GM21423 (cell line): ENCODE data around the gene NNAT.

ENCODE experiments used
- ATAC-seq: cut with Tn5 transposase; IDR thresholded peaks from one replicate; pipeline ENCODE4 v1.9.1; 2021; ENCODE audit warnings: mild to moderate bottlenecking, moderate library complexity; ENCODE audit not compliant: unreplicated experiment

NNAT gene

DNA sequence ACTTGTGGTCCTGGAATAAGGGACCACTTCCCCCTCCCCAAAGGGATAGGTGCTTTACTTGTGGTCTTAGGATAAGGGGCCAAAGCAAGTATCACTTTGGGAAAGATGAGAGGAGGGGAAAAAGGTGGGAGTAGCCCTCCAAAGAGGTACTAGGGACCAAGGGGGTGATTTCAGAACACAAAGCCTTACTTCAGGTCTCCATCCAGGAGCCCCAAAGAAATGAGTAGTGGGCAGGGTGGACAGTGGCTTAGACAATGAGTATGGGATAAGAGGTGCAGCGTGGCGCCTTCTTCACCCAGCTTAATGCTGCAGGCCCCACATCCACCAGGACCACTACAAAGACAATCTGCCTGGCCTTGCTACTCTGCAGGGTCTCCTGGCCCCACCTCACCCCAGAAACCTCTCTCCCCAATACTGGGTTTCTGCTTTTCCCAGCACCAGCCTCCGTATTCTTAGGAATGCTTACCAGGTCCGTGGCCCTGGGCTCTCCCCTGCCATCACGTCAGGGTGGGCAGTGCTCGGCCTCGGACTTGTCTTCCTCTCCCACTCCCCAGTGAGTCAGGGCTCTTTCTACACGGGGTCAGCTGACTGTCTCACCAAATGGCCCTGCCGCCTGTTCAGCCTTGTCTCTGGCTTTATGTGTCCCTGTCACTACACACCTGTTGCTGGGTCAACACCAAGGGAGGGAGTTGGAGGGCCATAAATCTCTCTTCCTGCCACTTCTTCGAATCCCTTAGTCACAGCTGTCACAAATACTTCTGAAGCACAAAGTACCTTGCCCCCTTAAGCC is 3.1 kb downstream of the NNAT start:
- no peak for ATAC-seq

DNA sequence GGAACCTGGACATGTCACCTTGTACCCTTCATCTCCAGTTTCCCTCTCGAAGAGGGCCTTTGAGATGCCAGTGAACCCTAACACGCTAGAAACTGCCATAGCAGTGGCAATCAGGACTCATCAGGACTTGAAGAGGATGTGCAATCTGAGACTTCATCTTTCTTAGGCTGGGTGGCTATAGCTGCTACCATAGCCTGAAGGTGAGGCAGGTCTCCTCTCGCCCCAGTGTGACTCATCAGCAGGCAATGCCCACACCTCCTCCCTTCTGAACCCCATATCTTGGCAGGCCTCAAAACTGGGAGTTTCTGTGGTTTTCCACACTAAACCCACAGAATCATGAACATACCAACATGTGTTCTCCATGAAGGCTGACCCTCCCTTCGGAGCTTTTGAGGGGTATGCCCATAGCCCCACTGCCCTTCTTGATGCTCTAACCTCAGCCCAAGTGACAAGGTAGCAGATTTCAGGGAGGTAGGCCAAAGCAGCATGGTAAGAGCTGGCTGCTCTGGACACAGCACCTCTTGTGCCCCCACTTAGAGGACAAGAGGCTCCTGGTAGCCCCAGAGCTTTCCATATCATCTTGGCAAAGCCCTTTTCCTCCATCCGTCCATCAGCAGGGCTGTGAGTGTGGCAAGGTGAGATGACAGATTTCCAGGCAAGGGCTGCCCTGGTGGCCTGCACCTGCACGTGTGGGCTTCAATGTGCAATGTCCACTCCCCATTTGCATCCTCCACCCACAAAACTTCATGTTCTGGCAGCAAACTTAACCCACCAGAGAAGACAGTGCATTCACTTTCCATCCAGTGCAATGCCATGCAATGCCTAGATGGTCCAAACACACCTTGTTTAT is 4.0 kb downstream of the NNAT start:
- no peak for ATAC-seq

DNA sequence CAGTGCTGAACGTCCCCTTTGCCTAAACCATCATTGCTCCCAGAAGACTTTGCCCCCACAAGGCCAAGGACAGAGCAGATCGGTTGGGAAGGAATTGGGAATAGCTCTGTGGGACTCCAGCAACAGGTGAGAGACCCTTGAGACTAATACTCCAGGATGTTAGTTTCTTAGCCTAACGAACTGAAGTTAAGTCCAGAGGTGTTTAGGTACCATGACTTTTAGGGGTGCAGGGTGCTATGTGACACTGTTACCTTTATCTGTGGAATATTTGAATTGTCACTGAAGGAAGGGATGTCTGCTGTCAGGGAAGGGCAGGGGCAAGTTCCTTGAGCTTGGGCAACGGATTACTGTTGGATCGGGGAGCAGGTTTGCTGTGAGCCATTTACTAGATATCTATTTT is 4.8 kb downstream of the NNAT start:
- no peak for ATAC-seq

DNA sequence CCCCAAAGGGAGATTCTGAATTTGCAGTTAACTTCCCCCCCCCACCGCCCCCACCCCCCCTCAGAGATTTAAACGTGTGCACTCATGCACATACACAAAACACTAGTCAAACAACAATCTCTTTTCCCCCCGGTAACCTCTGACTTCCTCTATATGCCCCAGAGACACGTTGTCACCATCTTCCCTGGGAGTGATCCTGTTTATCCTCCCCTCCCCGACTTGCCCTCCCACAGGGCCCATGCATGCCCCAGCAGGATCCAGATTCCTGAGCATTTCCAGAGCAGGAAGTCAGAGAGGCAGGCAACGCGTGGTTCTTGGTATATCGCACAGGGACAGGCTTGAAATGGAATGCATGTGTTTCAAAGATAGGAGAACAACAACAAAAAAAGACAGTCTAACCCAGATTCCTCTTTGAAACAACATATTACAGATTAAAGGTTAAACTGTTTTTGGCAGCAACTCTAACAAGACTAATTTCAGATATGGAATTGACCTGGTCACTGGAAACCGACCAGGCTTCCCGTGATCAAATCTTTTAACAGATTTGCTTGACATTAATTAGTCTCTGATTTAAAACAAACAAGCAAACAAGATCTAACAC is 5.3 kb downstream of the NNAT start:
- ATAC-seq = no peak

DNA sequence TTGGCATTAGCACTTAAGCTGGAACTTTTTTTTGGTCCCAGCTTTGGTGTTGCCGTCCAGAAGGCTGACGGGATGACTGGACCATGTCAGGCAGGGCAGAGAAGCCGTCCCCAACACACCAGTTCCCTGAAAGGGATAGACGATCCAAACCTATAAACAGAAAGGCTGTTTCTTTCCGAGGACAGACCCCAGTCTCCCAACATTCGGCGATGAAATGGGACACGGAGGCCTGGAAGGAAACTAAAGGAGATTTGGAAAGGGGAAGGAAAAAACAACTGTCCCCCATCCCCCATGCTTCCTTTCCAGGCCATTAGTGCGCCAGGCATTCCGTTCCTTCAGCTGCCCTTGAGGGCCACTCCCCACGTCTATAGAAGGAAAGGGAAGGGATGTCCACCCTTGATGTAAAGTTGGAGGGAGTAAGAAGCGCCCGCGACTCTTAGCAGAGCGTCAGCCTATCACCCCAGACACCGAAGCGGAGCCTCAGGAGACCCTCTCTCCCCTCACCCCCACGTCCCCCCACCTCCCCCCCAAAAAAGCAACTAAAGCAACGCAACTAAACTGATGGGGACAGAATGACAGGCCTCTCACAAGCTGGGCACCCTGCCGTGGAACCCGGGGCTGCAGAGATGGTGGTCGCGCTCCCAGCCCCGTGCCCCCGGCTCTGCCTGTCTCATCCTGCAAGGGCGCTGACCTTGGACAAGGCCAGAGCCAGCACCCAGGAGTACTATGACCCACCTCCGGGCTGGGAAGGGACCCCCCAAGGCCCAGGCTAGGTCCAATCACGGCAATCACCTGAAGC is 6.0 kb downstream of the NNAT start:
- ATAC-seq = no peak

DNA sequence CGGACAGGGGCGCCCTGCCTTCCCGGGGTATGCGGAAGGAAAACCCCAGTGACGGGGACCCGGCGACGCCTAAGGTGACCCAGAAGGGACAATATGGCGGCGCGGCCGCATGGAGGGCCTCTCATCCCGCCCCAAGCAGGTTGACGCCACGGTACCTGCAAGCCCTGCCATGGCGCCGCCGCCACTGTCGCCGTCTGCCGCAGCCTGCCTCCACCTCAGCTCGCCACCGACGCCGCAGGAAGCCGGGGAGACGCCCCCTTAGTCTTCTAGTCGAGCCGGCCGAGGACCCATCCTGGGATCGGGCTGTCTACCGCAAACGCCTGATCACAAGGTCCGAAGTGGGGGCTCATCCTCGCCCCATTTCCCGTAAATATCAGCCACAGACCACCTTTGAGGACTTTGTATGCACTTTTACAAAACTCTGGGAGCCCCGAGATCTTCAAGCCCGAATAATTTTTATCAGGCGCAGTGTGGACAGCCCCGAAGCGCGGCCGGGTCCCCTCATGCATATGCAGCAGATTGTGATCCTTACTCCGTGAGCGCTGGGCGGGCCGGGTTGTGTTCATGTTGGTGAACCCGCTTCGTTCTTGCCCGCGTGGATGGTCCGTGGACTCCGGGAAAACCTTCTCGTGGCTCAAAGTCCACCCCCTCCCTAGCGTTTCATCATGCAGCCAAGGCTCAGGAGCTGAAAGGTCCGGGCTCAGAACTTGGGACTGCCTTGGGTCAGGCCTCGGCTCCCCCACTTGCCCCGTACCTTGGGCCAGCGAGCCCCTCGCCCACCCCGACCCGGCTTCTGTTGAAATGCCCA is 6.8 kb downstream of the NNAT start, which contains the start of gene BLCAP:
Gene BLCAP (minus strand): TSS at position 239 of the 808 bp plus-strand sequence. CDS start 8,702 bp downstream, outside the sequence.
- ATAC-seq = peak; percentile 69

DNA sequence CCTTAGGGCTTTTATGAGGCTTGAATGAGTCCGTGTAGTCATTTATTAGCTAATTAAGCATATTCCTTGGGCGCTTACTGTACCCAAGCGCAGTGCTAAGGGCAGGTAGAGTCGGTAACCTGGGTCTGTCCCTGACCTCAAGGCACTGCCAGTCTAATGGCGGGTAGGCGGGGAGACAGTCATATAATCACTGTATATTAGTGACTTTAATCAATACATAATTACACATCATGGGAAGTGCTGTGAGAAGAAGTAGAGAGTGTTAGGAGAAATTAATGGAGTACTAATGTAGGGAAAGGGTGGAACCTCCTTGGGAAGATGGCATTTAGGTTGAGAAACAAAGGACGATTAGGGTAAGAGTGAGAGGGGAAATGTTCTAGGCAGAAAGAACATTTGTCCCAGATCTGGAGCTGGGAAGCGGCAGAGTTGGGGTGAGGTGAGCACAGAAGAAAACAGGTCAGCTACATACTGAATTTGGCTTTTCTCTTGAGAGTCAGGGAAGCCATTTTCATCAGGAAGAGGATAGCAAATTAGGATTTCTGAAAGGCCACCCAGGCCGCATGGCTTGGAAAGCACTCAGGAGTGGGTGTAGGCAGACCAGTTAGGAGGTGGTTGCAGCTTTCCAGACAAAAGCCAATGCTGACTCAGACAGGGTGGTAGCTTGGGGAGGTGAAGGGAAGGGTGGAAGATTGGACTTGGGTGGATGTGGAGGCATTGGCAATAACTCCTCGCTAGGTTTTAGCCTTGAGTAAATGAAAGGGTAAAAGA is 7.6 kb downstream of the NNAT start:
- ATAC-seq = no peak

DNA sequence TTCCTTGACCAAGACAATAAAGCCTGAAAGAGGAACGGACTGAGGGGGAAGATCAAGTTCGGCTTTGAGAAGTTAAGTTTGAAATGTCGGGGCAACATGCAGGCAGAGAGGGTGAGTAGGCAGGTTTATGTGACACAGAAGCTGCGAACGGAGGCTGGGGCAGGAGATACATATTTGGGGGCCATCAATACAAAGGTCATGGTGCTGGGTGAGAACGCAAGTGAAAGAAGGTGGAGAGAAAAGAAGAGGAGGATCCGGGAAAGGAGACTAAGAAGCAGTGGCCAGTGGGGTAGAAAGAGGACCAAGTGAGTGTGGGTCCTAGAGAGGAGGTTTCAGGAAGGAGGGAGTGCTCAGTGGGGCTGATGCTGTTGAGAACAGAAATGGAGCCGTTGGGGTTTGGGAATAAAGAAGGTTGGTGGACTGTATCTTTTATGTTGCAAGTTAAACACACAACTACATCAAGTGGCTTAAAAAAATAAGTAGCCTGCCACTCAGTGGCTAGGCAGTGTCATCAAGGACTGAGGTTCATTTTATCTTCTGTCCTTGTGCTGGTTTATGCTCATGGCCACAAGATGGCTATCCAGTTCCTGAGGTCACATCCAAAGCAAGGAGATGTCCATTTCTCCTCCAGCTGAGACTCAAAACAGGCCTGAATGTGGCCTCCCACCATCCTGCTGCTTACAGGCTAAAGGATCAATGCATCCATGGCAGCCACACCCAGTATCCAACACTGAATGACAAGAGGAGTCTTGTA is 8.3 kb downstream of the NNAT start:
- ATAC-seq = no peak

DNA sequence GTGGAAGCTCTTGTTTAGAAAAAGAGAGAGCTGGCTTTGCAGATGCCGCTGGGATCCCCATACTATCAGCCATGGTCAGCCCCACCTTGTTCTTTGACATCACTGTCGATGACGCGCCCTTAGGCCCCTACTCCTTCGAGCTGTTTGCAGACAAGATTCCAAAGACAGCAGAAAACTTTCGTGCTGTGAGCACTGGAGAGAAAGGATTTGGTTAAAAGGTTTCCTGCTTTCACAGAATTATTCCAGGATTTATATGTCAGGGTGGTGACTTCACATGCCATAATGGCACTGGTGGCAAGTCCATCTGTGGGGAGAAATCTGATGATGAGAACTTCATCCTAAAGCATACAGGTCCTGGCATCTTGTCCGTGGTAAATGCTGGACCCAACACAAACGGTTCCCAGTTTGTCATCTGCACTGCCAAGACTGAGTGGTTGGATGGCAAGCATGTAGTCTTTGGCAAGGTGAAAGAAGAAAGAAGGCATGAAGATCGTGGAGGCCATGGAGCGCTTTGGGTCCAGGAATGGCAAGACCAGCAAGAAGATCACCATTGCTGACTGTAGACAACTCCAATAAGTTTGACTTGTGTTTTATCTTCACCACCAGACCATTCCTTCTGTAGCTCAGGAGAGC is 9.0 kb downstream of the NNAT start:
- no peak for ATAC-seq

DNA sequence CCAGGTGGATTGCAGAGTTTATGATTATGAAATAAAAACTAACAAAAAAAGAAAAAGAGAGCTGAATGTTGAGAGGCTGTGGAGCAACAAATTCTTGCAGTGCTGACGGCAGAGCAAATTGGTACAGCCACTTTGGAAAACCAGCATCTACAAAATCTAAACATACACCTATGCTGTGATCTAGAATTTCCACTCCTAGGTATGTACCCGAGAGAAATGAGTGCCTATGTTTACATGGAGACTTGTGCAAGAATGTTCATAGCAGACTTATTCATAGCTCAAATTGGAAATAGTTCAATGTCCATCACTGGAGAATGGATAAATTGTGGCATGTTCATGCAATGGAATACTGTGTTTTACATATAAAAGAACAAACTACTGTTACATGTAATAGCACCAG is 9.6 kb downstream of the NNAT start:
- ATAC-seq = no peak

DNA sequence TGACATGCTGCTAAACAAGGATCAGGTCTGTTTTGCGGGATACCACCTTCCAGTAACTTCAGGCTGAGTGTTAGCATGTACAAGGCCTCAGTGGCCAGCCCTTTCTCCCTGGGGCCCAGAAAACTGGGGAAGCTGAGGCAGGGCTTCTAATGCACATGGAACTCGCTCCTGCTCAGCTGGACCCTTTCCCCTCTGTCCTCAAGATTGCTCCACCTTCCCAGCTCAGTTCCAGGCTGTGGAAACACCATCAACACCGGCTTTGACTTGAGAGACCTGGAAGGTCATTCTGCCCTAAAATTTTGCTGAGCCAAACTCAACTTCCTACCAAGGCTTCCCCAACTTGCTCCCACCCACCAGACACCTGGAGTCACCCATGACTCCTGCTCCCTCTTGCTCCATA is 10.8 kb downstream of the NNAT start:
- ATAC-seq = no peak

DNA sequence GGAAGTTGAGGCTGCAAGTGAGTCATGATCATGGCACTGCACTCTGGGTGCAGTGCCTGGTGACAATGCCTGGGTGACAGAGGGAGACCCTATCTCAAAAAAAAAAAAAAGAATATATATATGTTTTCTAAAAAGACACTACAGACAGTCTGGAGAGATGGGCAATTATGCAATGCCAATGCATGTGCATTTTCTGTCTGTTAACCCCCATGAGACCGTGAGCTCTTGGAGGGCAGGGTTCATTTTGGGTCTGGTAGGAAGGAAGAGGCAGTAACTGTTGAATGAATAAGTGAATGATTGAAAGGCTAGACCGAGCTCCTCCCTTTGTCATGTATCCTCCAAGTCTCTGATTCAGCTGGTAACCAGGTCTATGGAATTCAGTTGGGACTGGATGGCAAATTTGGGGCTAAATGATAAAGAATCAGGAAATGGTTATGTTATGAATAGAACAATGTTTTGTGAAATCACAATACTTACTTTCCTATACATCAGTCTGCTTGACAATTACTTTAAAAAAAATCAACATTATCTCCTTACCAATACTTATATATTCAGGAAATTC is 12.2 kb downstream of the NNAT start:
- no peak for ATAC-seq

DNA sequence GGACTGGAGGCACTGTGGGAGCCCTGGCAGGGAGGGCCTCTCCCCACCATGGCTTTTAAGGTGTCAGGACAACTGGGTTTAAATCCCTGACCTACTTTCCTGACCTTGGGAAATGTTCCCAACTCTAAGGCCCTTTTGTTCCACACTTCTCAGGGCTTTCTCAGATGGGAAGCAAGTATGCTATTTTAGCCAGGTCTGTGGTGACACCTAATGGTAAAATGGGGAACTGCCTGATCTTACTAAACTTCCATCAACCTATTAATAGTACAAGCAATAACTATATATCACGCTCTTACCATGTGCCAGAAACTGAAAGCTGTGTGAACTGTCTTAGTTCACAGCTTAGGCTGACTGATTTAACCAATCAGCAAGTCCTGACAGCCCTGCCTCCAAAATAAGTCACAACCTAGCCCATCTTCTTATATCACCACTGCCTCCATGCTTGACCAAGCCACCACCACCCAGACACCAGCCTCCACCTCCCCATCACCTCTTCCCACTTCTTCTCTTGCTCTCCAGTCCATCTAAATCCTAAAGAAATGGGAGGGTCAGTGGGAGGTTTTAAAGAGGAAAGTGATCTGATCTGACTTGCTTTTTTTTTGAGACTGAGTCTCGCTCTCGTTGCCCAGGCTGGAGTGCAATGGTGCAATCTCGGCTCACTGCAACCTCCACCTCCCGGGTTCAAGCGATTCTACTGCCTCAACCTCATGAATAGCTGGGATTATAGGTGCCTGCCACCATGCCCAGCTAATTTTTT is 13.5 kb downstream of the NNAT start:
- peak; percentile 78 for ATAC-seq

DNA sequence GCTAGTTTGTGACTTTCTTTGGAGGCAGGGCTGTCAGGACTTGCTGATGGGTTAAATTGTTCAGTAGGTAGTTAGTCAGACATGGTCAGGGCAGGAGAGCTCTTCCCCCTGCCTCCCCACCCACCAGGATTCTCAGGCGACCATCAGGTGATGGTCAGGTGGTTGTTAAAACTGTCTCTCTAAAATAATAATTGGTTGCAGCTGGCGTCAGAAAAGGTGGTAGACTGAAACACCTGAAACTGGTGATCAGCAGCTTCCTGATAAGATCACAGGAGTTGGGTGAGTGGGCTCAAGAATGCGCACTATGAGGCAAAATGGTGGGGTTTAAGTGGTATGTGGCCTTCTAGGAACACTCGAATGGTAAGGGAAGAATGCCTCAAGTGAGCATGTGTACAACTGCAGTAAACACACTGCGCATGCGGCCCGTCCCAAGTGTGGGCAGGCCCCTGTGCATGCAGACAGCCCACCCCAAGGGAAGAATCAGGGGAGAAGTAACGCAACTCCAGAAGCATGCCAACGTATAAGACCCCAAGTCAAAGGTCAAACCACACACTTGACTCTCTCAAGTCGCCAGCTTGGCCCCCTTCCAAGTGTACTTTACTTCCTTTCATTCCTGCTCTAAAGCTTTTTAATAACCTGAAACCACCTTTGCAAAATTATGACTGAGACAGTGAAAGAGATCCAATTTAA is 14.5 kb downstream of the NNAT start:
- no peak for ATAC-seq

DNA sequence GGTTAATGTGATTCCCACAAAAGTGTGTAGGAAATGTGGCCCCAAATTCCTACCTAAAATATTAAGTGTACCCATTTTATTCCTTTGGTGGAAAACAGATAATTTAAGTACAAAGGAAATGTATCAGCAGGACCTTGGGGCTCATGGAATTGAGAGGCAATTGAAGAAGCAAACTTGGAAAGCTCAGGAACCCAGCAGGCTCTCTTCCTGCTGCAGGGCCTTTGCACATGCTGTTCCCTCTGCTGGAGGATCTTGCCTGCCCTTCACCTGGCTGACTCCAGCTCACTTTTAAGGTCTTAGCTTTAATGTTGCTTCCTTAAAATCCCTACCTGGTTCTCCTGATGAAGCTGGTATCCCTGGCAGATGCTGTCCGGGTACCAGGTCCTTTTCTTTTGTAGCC is 16.5 kb downstream of the NNAT start:
- no peak for ATAC-seq

DNA sequence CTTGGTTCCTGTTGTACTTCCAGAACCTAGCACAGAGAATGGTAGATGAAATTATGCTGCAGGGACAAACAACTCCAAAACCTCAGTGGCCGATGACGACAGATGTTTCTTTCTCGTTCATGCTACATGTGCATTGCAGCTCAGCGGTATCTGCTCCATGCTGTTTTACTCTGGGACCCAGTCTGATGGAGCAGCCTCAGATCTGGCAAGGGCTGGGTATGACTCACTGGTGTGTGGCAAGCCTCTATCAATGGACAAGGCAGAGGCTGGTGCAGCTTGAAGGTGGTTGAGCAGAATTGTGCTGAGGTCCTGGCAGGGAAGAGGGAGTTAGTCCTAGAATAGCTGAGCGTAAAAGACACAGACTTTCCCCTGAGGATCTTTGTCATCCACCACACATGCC is 17.0 kb downstream of the NNAT start:
- ATAC-seq = no peak

DNA sequence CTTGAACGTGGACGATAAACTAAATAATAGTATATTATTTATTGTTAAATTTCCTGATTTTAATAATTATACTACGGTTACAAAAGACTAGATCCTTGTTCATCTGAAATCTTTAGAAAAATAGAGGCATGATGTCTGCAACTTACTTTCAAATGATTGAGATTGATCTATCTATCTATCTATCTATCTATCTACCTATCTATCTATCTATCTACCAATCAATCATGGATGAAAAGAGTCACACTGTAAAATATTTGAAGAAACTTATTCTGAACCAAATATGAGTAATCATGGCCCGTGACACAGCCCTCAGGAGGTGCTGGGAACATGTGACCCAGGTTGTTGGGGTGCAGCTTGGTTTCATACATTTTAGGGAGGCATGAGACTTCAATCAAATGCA is 18.4 kb downstream of the NNAT start:
- ATAC-seq = no peak
